ENCODE measurements around the gene UQCRC2.
A peak's percentile ranks its signal among the peaks of the same experiment; 100 is the strongest.

Gene UQCRC2

DNA sequence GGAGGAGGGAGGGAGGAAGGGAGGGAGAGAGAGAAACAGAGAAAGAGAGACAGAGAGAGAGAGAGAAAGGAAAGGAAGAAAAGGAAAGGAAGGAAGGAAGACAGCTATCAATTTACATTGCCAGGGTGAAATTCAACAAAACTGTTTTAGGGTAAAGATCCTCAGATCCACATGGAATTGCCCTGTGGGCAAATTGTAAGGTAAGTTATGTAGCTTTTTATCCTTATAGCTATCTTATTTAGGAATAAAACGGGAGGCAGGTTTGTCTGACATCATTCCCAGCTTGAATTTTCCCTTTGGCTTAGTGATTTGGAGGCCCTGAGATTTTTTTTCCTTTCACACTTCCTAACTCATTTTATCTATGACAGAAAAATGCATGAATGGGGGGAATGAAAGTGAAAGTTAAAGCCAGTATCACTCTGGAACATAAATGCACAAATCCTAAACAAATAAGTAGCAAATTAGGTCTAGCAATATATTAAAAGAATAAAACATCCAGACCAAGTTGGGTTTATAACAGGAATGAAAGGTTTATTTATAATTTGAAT is 3.4 kb upstream of the UQCRC2 start:
- TF ChIP-seq ZFX (IDR thresholded peaks at IDR 0.05; ENCODE audit: borderline replicate concordance) (no peak), CTCF (IDR thresholded peaks at IDR 0.05) (no peak)
- H3K27ac ChIP-seq = no peak overlapping the region

DNA sequence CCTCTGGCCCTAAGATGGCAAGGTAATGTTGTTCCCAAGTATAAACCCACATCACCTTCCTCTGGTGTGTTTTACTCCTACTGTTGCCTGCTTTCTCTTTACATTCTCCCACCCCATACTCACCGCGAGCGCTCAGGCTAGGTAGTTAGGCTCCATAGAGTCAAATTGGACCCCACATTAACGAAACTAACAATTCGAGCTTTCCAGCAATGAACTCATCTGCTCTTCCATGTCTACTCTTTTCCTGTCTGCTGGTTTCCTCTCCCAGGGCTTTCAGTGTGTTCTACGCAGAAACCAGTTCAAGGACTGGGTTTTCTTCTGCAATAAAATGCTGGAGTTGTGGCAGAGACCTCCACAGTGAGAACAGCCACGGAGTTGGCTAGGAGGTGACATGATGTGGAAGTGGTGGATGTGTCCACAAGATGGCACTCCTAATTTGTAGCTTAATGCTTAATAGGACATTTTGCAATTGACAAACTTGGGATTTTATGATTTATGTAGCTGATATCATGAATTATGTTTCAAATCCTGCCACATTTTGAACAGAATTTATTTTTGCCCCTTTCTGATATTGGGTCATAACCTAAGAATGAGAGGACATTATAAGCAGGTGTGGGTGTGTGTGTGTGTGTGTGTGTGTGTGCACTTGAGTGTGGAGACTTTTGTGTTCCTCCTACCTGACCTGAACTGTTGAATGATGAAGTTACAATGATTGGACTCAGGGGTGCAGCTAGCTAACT is 2.2 kb upstream of the UQCRC2 start:
- TF ChIP-seq CTCF (IDR thresholded peaks at IDR 0.05) (peak; percentile 76), ZFX (IDR thresholded peaks at IDR 0.05; ENCODE audit: borderline replicate concordance) (no peak)
- no peak overlapping the region for H3K27ac ChIP-seq

DNA sequence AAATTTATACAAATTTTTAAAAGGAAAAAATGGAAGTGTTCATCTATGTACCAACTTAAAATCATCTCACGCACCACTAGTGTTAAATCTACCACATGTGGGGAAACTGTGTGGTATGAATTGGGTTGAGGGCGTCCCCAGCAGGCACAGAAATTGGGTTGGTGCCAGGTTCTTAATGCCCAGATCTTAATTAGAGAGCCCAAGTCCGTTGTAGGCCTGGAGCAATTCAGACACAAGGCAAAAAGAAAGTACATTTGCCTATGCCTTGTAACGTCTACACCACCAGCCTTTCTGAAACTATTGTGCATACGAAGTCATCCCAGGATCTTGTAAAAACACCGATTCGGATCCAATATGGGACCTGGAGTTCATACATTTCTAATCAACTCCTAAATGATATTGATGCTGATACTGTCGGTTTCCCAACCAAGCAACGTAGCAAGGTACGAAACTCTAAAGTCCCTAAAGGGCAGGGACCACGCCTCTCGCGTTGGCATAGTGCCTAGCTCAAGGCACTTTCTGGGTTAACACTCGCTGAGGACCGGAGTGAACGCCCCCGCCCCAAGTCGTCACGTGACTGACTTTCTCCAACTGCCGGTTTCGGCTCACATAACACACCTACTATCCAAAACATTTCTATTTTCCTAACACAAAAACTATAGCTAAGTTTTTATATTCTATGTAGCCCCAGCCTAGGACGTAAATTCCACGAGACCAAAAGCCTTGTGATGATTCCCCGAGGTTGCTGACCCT is 945 bp upstream of the UQCRC2 start:
- peak overlapping the region; percentile 90 for H3K27ac ChIP-seq
- no peak for TF ChIP-seq CTCF (IDR thresholded peaks at IDR 0.05)
- TF ChIP-seq ZFX (IDR thresholded peaks at IDR 0.05; ENCODE audit: borderline replicate concordance) = no peak

DNA sequence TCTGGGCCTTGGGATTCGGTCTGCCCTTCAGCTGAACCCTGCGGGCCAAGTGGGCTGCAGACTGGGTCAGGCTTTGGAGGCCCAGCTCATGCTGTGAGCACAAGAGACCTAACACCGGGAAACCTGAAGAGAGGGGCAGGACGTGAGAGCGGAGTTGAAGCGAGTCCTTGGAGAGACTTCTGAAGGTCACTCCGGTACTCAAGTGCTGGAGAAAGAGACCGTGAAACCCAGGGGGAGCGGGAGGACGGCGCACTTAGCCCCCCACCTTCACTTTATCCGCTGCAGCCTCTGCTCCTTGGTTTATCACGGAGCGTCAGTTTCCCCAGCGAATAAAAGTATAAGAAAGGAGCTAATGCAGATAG is 361 bp downstream of the UQCRC2 start:
- H3K27ac ChIP-seq = peak overlapping the region; percentile 90
- TF ChIP-seq ZFX (IDR thresholded peaks at IDR 0.05; ENCODE audit: borderline replicate concordance) = no peak
- no peak for TF ChIP-seq CTCF (IDR thresholded peaks at IDR 0.05)

DNA sequence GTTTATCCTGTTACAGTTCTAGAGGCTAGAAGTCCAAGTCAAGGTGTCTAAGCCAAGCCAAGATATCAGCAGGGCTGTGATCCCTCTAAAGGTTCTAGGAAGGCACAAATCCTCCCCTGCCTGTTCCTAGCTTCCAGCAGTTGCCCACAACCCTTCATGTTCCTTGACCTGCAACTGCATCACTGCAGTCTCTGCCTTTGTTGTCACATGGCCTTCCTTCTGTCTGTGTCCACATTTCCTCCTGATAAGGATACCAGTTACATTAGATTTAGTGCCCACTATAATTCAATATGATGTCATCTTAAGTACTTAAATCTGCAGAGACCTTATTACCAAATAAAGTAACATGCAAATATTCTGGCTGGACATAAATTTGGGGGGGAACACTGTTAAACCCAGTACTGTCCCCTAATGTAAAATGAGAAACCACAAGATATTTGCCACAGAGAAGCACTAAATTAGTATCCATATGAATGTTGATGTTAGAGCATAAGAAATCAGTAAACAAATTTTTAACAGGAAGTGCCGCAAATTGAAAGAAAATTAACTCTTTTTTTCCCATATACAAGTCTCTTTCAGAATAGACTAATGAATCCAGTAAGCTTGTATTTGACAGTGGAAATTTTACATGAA is 4.7 kb downstream of the UQCRC2 start:
- H3K27ac ChIP-seq = no peak overlapping the region
- TF ChIP-seq CTCF (IDR thresholded peaks at IDR 0.05) = no peak
- TF ChIP-seq ZFX (IDR thresholded peaks at IDR 0.05; ENCODE audit: borderline replicate concordance) = no peak

DNA sequence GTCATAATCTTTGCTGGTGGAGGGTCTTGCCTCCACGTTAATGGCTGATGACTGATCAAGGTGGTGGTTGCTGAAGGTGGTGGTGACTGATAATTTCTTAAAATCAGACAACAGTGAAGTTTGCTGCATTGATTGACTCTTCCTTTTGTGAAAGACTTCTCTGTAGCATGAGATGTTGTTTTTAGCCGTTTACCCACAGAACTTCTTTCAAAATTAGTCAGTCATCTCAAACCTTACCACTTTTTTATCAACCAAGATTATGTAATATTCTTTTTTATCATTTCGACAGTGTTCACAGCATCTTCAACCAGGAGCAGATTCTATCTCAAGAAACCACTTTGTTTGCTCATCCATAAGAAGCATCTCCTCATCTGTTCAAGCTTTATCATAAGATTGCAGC is 5.9 kb downstream of the UQCRC2 start:
- no peak overlapping the region for H3K27ac ChIP-seq
- no peak for TF ChIP-seq ZFX (IDR thresholded peaks at IDR 0.05; ENCODE audit: borderline replicate concordance)
- no peak for TF ChIP-seq CTCF (IDR thresholded peaks at IDR 0.05)
